ENCODE measurements around the gene CHRNB4.

Gene CHRNB4

DNA sequence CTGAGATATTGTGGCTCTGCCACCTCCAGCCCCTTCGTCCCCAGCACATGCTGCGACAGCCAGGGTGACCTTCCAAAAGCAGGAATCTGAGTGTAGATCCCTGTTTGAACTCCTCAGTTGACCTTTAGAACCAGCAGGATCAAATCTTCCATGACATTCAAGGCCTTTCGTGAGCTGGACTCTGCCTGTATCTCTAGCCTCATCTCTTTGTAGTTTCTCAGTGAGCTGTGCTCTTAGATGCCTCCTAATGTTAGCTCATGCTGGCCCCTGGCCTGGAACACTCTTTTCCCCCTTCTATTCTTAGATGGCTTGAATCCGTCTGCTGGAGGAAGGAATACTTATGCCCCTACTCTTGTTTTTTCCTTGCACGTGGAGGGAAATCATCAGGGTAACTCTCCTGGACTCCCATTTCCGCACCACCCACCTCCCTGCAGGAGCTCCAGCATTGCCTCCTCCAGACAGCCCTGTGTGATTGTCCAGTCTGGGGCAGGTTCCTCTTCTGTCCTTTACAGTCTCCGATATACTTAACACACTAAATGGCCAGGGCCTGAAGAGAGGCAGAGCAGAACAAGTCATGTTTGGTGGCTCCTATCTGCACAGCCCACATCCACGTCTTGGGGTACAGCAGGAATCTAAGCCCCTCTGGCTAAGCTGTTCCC, 26.7 kb upstream of the CHRNB4 start:
- no peak for DNase-seq (ENCODE audit: low spot score)

DNA sequence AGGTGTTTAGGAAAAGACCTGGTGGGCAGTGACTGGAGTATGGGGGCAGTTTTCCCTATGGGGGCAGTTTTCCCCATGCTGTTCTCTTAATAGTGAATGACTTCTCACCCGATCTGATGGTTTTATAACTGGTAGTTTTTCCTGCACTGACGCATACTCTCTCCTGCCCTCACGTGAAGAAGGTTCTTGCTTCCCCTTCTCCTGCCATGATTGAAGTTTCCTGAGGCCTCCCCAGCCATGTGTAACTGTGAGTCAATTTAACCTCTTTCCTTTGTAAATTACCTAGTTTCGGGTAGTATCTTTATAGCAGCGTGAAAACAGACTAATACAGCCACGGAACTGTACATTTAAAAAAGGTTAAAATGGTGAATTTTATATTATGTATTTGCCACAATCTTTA, 25.0 kb upstream of the CHRNB4 start:
- no peak for DNase-seq (ENCODE audit: low spot score)

DNA sequence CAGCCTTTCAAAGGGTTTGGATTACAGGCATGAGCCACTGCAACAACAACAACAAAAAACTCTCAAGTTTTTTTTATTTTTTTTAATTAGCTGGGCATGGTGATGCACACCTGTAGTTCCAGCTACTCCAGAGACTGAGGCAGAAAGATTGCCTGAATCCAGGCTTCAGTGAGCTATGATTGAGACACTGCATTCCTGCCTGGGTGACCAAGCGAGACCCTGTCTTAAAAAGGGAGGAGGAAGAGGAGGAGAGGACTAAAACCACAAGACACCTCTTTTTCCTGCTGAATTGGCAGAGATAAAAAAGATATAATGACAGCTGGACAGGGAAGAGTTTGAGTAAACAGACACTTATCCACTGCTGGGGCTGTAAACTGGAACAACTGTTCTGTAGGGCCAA, 22.7 kb upstream of the CHRNB4 start:
- no peak for DNase-seq (ENCODE audit: low spot score)

DNA sequence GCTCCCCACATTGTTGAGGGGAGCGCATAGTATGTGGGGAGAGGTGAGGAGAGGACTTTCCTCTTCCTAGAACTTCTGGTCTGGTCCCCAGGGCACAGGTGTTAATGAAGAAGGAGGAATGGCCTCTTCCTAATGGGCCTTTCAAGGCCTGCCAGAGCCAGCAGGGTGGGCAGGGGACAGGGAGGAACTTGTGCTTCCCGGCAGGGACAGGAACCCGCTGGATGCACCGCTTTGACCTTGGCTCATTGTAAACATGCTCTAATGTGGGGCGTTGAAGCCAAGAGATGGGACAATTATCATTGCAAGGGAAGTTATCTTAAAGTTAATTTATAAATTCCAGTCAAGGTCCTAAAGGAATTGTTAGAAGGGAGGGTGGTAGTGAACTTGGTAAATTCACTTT, 21.0 kb upstream of the CHRNB4 start:
- no peak for DNase-seq (ENCODE audit: low spot score)

DNA sequence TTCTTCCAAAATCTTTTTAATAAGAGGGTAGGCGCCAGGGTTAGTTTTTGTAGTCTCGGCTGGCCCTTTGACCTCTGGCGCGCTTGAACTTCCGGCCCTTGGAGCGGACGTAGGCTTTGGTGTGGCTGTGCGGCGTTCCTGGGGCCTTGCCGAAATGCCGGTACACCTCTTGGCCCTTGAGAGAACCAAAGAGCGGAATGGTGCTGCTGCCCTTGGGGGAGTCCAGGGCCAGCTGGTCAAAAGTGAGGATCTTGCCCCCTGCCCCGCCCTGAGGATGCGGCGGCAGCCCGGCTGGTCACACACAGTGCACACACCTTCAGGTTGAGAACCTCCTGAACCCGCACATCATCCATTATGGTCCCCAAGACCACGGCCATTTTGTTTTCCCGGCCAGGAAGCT, 20.0 kb upstream of the CHRNB4 start:
- DNase-seq (ENCODE audit: low spot score): no peak

DNA sequence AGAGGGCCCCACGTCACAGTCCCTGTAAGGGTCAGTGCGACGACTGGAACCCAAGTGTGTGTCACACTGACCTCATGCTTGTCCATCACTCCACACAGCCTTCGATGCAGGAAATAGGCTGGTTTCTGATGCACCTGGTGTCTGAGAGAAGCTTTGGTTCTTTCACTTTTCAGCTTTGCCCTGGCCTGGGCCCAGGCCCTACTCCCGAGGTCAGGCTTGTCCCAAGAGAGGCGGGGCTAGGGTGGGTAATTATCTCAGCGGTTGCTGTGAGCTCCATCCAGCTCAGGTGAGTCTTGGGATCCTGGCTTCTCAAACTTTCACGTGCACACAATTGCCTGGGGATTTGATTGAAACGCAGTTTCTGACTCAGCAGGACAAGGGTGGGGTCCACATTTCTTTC, 19.6 kb upstream of the CHRNB4 start:
- DNase-seq (ENCODE audit: low spot score): no peak

DNA sequence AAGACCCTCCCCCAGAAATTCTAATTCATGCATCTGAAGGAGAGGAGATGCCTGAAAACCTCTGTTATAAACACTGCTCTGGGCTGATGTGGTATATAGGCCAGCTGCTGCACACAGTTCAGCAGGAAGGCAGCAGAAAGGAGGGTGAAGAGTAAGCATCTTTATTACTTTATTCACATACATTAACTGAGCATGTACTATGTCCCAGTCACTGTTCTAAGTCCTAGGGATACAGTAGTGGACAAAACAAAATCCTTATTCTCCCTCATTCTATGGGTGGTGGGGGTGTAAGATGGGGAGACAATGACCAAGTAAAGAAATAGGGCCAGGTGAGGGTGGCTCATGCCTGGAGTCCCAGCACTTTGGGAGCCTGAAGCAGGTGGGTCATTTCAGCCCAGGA, 17.8 kb upstream of the CHRNB4 start:
- no peak for DNase-seq (ENCODE audit: low spot score)

DNA sequence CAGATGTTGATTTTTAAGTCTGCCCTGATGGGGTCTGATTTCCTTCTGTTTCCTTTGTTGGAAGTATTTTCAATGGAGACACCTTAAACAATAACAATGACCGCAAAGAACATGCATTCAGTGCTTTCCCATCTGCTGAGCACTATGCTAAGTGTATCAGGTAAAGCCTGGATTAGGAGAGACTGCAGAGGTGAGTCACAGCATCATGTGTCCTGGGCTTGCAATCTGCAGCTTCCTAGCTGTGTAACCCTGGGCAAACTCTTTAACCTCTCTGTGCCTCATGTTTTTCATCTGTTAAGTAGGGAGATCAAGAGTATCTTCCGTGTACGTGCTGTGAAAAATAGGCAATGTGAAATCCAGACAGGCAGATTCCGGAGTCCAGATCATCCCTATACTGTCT, 13.3 kb upstream of the CHRNB4 start:
- no peak for DNase-seq (ENCODE audit: low spot score)

DNA sequence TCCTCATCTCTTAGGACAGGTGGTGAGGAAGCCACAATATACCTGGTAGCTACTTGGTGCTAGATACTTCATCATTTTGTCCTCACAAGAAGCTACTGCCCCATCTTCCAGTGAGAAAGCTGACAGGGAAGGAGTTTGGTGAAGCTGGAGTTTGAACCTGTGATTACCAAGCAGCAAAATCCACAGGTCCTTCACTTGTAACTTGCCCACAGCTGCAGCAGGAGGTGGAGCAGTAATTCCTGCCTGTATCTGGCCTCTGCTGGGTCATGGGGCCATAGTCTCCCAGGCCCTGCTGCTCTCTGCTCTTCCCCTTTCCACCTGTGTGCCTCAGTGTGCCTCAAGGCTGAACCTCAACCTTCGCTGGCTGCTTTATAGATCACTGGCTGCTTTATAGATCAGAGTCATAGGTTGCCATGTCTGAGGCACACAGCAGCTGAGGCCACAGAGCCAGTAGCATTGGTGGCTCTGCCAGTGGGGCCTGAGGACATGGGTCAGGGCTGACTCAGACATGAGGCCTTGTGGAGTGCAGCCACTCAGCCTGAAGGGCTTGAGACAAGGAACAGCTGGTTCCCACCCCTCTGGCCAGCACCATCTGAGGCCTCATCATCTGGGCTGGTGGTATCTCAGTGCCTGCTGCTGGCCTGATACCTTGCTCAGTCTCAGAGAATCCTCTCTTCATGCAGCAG, 11.1 kb upstream of the CHRNB4 start:
- no peak for DNase-seq (ENCODE audit: low spot score)

DNA sequence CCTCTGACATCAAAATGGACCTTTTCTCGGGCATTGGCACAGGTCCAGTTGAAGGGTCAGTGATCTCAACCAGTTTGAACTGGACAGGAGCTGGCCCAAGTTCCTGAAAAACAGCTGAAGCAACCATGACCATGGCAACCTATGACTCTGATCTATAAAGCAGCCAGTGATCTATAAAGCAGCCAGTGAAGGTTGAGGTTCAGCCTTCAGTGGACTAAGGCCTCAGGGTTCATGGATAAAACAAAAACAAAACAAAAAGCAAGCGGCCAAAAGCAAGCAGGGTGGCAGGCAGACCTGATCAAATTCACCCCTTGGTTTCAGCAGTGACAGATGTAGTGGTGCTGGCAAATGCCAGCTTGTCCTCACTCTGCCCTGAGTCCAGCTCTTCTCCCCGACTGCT, 10.0 kb upstream of the CHRNB4 start:
- DNase-seq (ENCODE audit: low spot score): no peak

DNA sequence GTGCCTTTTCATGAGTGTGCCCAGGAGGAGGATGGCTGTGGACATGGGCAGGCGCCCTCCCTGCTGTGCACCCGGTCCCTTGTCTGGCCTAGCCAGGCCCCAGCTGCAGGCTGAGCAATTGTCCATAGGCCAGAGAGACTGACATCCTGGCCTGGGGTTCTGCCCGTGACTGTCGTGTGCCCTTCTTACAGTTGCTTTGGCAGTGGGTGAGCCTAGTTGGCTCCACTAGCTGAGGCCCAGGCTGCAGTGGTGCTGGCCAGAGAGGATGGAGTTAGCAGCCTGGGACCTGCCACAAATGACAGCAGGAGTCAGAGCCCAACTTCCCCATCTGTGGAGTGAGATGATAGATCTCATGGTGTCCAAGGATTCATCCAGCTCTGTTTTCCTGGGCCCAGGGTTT, 9.0 kb upstream of the CHRNB4 start:
- DNase-seq (ENCODE audit: low spot score): no peak

DNA sequence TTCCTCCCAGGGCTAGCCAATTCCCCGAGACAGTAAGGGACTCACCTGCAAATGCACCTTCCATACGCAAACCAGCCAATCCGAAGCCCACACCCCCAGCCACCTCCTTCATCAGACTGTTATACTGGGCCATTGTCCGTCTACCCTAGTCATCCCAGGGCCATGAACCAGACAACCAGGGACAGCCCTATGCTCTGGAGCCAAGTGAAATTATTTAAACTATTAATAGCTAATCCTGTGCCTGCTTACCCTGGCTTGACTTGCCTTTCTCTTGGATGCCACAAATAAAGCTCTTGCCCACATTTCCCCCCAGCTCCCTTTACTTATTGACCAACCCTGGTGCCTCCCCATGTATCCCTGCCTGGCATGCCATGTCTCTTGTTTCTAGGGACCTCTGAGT, 4.0 kb upstream of the CHRNB4 start:
- no peak for DNase-seq (ENCODE audit: low spot score)

DNA sequence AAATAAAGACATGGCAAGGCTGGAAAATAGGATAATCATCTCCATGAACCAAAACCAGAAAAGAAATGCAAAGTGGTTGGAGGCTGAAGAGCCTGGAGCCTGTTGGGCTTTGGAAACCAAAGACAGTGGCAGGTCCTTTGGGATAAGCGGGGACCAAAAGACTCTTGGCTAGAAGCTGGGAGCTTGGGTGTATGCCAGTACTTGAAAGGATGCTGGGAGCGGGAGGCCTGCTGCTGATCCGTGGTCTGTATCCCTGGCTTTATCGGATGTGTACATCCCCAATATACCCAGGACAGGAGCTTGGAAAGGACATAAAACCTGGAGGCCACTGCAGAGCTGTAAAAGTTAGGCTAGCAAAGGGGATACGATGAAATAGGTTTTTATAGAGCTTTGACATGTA, 1.3 kb upstream of the CHRNB4 start:
- DNase-seq (ENCODE audit: low spot score): no peak

DNA sequence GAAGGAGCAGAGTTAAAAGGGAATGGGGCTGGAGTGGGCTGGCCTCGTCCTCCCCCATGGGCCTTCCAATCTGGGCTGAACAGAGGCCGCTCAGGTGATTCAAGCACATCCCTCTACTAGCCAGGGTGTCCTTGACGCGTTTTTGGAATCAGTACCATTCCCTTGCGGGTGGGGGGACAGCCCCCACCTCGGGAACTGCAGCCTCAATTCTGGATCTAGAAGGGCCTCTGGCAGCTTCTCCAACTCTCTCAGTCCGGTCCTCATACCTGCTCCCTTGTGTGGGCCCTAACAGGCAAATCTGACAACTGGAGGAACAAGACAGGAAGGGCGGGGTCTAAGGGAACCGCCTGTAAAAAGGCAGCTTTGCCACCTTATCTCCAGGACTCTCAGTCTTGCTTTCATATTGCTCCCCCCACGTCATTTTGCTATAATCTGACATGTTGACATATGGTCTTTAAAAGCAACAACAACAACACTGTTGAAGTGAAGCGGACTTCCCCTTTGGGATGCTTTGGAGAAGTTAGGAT, 802 bp upstream of the CHRNB4 start:
- DNase-seq (ENCODE audit: low spot score): no peak

DNA sequence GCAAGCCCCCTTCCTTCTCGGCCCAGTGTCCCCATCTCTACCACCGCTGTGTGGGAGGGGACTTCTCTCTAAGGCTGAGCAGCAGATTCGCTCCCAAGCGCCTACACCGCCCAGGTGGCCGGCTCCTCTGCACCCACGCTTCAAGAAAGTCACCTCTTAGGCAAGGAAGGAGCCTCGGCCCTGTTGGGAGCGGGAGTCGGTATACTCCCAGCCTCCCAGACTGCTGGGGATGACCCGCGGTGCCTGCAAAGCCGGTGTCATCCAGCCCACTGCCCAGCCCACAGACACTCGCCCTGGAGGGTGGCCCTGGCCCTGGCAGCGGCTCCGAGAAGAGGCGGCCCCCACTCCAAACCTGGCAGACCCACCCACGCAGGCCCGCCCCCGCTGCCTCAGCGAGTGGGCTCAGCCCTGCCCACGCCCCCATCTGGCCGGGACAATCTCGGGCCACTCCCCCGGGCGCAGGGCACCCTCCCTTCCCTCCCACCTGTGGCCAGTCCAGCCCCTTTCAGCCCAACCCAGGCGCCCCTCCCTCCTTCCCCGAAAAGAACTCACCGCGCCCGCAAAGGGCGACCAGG, 396 bp downstream of the CHRNB4 start:
- no peak for DNase-seq (ENCODE audit: low spot score)

DNA sequence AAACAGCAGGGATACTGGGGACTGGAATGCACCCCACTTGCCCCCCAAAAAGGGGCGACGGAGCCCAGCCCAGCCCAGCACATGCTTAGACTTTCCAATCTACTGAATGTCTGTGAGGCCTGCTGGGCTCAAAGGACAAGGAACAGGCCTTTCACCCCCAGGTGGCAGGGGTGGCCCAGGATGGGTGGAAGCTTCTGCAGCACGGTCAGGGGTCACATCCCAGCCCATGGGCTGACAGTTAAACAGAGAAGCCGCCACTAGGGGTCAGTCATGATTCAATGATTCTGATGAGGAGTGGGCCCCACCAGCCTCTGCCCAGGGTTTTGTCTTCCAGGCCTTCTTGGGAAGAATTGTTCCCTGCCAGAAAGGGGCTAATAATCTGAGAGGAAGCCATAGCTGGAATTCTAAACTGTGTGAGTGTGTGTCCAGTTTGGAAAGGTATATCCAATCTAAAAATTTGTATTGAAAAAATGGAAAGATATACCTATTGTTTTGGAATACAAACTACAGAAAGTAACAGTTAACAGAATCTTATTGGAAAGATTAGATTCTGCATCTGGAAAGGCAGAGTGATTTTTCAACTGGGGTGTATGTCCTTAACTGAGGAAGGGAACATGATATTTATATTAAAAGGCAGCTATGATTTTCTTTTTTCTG, 2.2 kb downstream of the CHRNB4 start:
- DNase-seq (ENCODE audit: low spot score): peak; percentile 71

DNA sequence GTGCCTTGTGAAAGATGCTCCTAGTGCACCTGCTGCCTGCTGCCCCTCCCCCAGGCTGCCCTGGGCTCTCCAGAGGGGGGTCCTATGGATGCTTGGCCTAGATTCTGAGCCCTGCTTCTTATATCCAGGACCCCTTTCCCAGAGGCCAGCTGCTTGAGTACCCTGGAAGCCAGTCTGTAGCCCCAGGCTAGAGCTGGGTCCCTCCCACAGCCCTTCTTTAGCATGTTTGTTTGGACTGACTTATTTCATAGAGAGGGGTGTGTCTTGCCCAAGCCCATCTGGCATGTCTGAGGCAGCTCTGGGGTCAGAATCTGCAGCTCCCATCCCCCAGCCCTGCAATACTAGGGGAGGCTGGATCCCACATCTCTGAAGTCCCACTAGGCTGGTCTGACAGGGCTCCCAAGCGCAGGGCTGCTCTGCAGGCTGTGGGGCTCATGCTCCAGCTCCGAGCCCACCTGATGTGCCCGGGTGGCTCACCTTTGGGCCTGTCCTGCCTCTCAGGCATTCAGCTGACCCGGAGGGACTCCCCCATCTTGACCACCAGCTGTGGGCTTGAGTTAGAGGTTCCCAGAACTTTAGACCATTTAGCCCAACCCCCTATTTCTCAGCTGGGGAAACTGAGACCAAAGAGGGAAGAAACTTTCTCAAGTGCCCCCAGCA, 3.1 kb downstream of the CHRNB4 start:
- DNase-seq (ENCODE audit: low spot score): no peak

DNA sequence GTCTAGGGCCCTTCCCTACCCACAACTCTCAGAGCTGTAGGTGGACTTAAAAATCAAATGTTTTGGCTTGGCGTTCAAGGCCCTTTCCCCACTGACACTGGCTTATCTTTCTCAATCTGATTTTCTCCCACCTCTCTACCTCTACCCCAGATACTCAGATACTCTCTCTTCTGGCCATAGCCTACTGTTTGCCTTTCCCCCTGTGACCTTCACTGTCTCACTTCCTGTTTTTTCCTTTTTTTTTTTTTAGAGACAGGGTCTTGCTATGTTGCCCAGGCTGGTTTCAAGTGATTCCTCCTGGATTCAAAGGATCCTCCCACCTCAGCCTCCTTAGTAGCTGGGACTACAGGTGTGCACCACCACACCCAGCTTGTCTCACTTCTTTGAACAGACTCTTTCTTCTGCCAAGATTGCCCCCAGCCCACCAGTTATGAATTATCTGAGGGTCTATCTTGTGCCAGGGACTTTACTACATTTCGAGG, 4.6 kb downstream of the CHRNB4 start:
- DNase-seq (ENCODE audit: low spot score): no peak

DNA sequence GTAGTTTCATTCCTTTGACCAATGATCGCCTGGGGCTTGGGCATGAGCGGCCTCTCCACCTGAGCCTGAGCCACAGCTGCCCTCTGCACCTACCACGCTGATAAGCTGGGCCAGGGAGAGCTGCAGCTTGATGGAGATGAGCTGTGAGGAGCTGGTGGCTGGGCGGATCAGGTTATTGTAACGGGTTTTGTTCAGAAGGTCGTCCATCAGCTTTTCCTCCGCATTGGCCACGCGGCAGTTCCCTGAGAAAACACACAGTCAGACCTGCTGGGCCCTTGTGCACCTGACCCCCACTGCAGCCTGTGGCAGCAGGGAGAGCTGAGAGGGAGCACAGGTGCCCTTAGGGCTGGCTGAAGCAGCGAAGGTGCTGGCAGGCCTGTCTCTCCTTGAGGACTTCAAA, 5.7 kb downstream of the CHRNB4 start:
- no peak for DNase-seq (ENCODE audit: low spot score)

DNA sequence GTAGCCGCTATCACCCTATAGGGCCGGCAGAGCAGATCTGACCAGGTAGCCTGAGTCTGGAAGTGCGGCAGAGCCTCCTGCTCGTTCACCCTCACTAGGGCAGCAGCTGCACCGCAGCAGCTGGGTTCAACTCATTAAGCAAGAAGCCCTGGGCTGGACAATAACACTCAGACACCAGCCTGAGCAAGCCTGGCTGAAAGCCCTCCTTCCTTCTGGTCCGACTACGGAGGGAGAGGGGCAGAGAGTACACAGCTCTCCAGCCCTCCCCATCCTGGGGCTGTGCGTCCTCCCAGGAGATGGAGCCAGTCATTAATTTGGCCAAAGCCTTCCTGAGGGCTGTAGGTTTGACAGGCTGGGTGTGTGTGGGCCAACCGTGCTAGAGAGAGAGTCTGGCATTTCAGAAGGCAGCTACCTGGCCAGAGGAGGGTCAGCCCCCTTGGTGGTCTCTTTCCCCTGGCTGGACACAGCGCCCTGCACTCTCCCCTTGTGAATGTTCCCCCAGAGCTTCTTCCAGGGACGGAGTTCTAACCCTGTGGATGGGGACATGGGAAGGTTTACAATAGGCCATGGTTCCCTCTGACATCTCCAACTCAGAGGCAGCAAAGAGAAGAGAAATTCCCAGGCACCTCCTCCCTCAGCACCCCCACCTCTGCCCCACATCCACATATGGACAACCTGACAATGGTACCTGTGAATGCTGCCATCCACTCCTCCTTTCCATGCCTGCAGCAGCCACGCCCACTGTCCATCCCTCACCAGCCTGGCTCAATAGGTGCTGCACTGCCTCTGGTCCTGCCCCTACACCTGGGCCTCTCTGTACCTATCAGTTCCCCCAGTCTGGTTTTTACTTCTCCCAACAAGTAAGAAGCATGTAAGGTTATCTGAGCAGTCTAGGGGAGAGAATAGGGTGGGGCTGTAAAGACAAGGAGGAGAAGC, 6.5 kb downstream of the CHRNB4 start:
- DNase-seq (ENCODE audit: low spot score): no peak

DNA sequence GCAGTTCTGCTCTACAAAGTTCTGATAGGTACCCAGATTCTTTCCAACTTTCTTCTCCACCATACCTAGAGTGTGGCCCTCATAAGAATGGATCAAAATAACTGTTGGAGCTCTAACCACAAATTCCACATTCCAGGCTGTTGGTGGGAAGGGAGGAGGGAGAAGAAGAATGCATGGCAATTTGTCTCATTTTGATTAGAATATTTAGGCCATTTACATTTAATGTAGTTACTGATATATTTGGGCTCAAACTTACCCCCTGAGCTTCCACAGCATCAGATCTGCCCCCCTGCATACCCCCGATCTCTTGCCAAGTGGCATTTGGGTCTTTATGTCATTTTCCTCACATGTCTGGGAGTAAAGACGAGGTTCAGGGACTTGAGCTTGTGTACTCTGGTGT, 7.7 kb downstream of the CHRNB4 start:
- no peak for DNase-seq (ENCODE audit: low spot score)
